GM10266 (cell line): ENCODE data around the gene SPSB1.
"Not testable (repeated sequence)": the region's sequence is repeated elsewhere in the genome, so short reads cannot be mapped to it uniquely, and the experiment has no call there.

ENCODE experiments used
- DNase-seq: peaks from one replicate; pipeline ENCODE4 v3.0.0; 2012; ENCODE audit errors: extremely low spot score
- CTCF ChIP-seq: IDR thresholded peaks from 2 replicates; pipeline ENCODE4 v1.5.1; 2012; ENCODE audit warnings: mild to moderate bottlenecking, low read depth; ENCODE audit not compliant: control insufficient read depth, insufficient read depth; ENCODE audit errors: missing control alignments

Gene SPSB1

GRCh38 chr1:9384751-9385245 is 92.1 kb downstream of the SPSB1 start:
- DNase-seq = no peak
- TF ChIP-seq CTCF = no peak

- not testable (repeated sequence) for DNase-seq
These were observed 92.7 kb downstream of the SPSB1 start for GRCh38 chr1:9385392-9385791.

- DNase-seq = peak; percentile 50
- no peak for TF ChIP-seq CTCF
These were observed 93.3 kb downstream of the SPSB1 start for GRCh38 chr1:9385801-9386573.

GRCh38 chr1:9388335-9389180 is 95.9 kb downstream of the SPSB1 start:
- DNase-seq = no peak
- no peak for TF ChIP-seq CTCF

- no peak for DNase-seq
- no peak for TF ChIP-seq CTCF
These were observed 97.3 kb downstream of the SPSB1 start for GRCh38 chr1:9389968-9390367.

- no peak for DNase-seq
- TF ChIP-seq CTCF = no peak
These were observed 98.9 kb downstream of the SPSB1 start for GRCh38 chr1:9391620-9392019.

GRCh38 chr1:9394010-9394409 is 101.3 kb downstream of the SPSB1 start:
- TF ChIP-seq CTCF = no peak
- DNase-seq = no peak
